ENCODE measurements around the gene LPA.
"Not testable (repeated sequence)": the region's sequence is repeated elsewhere in the genome, so short reads cannot be mapped to it uniquely, and the experiment has no call there.

DNA sequence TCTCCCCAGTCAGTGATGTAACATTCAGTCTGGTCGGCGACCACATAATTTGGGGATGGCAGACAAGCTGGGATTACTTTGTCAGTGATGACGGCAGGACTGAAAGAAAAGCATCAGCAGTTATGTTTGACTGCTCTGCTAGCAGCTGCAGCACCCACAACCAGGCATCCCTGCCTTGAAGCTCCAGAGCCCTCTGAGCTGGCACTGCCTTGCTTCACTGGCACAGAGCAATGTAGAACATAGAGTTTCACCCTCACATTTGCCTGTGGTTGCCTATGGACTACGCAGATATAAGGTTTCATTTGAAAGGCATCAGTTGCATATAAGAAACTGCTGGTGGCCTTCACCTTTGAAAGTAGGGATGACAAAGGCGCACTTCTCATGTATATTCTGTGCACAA lies 12.3 kb upstream of the LPA start:
- TF ChIP-seq, protein P1, sequence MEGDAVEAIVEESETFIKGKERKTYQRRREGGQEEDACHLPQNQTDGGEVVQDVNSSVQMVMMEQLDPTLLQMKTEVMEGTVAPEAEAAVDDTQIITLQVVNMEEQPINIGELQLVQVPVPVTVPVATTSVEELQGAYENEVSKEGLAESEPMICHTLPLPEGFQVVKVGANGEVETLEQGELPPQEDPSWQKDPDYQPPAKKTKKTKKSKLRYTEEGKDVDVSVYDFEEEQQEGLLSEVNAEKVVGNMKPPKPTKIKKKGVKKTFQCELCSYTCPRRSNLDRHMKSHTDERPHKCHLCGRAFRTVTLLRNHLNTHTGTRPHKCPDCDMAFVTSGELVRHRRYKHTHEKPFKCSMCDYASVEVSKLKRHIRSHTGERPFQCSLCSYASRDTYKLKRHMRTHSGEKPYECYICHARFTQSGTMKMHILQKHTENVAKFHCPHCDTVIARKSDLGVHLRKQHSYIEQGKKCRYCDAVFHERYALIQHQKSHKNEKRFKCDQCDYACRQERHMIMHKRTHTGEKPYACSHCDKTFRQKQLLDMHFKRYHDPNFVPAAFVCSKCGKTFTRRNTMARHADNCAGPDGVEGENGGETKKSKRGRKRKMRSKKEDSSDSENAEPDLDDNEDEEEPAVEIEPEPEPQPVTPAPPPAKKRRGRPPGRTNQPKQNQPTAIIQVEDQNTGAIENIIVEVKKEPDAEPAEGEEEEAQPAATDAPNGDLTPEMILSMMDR (conservative IDR thresholded peaks at IDR 0.05 in 1 of 2, IDR thresholded peaks at IDR 0.05 in 1 of 2; ENCODE audit: extremely low read depth in 1 of 2, insufficient read depth in 1 of 2, low read depth in 1 of 2, low read length in 2 of 2) = not testable (repeated sequence)
- not testable (repeated sequence) for TF ChIP-seq EZH2 (IDR thresholded peaks at IDR 0.05; ENCODE audit: borderline replicate concordance, low read length)
